ENCODE results near the gene RPL3. TPM values are rescaled to one million over a fixed set of nuclear protein-coding genes. Genes with fewer than 3 reads are reported as not detected.

RPL3 gene
- total and polyA plus RNA-seq, 4 donors, result 580 to 1,767 (median 1,184) TPM

GRCh38 chr22:39349506-39349966, 30.1 kb upstream of the RPL3 start:
- no peak overlapping the region for H3K9ac ChIP-seq (ENCODE audit: low read depth in 1 of 2, low read length in 2 of 2)
- DNase-seq (ENCODE audit: low spot score), result peak; percentile 53

GRCh38 chr22:39348909-39349505, 29.6 kb upstream of the RPL3 start:
- Histone ChIP-seq H3K27ac (ENCODE audit: low read depth in 1 of 2, low read length in 2 of 2) (no peak overlapping the region), H3K9me3 (ENCODE audit: control insufficient read depth in 4 of 4, low read length in 3 of 4) (no peaks in the 10 kb centered on the region), H3K4me1 (ENCODE audit: control insufficient read depth in 4 of 4, insufficient read depth in 4 of 4, low read length in 3 of 4) (peaks cover 0 to 4% (median 0%) of the 10 kb centered on the region in 4 donors), H3K27me3 (ENCODE audit: control insufficient read depth in 4 of 4, insufficient read depth in 4 of 4, low read length in 3 of 4) (no peaks in the 10 kb centered on the region), H3K36me3 (ENCODE audit: control insufficient read depth in 4 of 4, insufficient read depth in 3 of 4, low read depth in 1 of 4, low read length in 3 of 4) (no peaks in the 10 kb centered on the region), H3K4me3 (ENCODE audit: low read depth in 1 of 3, low read length in 3 of 3) (peak overlapping the region in 2 of 3 donors; percentile 46 to 79), H3K9ac (ENCODE audit: low read depth in 1 of 2, low read length in 2 of 2) (no peak overlapping the region)
- 50% methylated on average over 11 of the region's 11 CpGs for WGBS
- DNase-seq (ENCODE audit: low spot score), result no peak
- TF ChIP-seq RAD21 (IDR thresholded peaks at IDR 0.05) (no peak), REST (IDR thresholded peaks at IDR 0.05) (no peak), FOXA1 (IDR thresholded peaks at IDR 0.05) (no peak), EGR1 (IDR thresholded peaks at IDR 0.05; ENCODE audit: low read depth in 2 of 2) (no peak), HNF4A (conservative IDR thresholded peaks at IDR 0.05) (no peak), YY1 (IDR thresholded peaks at IDR 0.05) (no peak), JUND (IDR thresholded peaks at IDR 0.05) (no peak), RXRA (IDR thresholded peaks at IDR 0.05) (no peak), HNF4G (IDR thresholded peaks at IDR 0.05) (no peak), ATF3 (IDR thresholded peaks at IDR 0.05) (no peak), FOXA2 (IDR thresholded peaks at IDR 0.05) (no peak), TAF1 (conservative IDR thresholded peaks at IDR 0.05) (no peak), CTCF (IDR thresholded peaks at IDR 0.05; ENCODE audit: low read depth, low read length, missing input control) (no peak), GABPA (IDR thresholded peaks at IDR 0.05 in 1 of 2, conservative IDR thresholded peaks at IDR 0.05 in 1 of 2) (no peak), SP1 (IDR thresholded peaks at IDR 0.05) (no peak)

More at GRCh38 chr22:39349506-39349966, 30.1 kb upstream of the RPL3 start:
- Histone ChIP-seq H3K9me3 (ENCODE audit: control insufficient read depth in 4 of 4, low read length in 3 of 4) (no peaks in the 10 kb centered on the region), H3K4me1 (ENCODE audit: control insufficient read depth in 4 of 4, insufficient read depth in 4 of 4, low read length in 3 of 4) (peaks cover 0 to 4% (median 0%) of the 10 kb centered on the region in 4 donors), H3K4me3 (ENCODE audit: low read depth in 1 of 3, low read length in 3 of 3) (peak overlapping the region in 2 of 3 donors; percentile 46 to 79), H3K27me3 (ENCODE audit: control insufficient read depth in 4 of 4, insufficient read depth in 4 of 4, low read length in 3 of 4) (no peaks in the 10 kb centered on the region), H3K36me3 (ENCODE audit: control insufficient read depth in 4 of 4, insufficient read depth in 3 of 4, low read depth in 1 of 4, low read length in 3 of 4) (no peaks in the 10 kb centered on the region), H3K27ac (ENCODE audit: low read depth in 1 of 2, low read length in 2 of 2) (no peak overlapping the region)
- TF ChIP-seq NR2F2 (IDR thresholded peaks at IDR 0.05) (no peak), ZBTB33 (IDR thresholded peaks at IDR 0.05) (no peak), SP1 (IDR thresholded peaks at IDR 0.05) (no peak), TAF1 (conservative IDR thresholded peaks at IDR 0.05) (no peak), YY1 (IDR thresholded peaks at IDR 0.05) (no peak), HNF4A (conservative IDR thresholded peaks at IDR 0.05) (no peak), ATF3 (IDR thresholded peaks at IDR 0.05) (no peak), HNF4G (IDR thresholded peaks at IDR 0.05) (no peak), RAD21 (IDR thresholded peaks at IDR 0.05) (no peak), MAX (IDR thresholded peaks at IDR 0.05) (no peak)
- WGBS, result 5% methylated on average over 57 of the region's 57 CpGs
